Thymus (tissue), 11 donors: Measurements from ENCODE around the gene KLHL3. TPM values are rescaled to one million over a fixed set of nuclear protein-coding genes. Genes with fewer than 3 reads are reported as not detected.

Experiments used
- DNase-seq, 9 donors: peaks; one replicate each; pipeline ENCODE4 v3.0.0-alpha.2; 2013; ENCODE audit warnings: low spot score in 9 of 9, low read depth in 6 of 9, missing footprints in 1 of 9
- H3K27ac ChIP-seq, 2 donors: one replicate each; pipeline ENCODE4 v1.5.1; 2013; ENCODE audit warnings: control low read depth in 1 of 2, low read depth in 1 of 2, low read length in 1 of 2, mild to moderate bottlenecking in 1 of 2, moderate library complexity in 1 of 2
- H3K27me3 ChIP-seq, 2 donors: one replicate each; pipeline ENCODE4 v1.5.1; 2013; ENCODE audit warnings: low read length in 1 of 2; ENCODE audit not compliant: control insufficient read depth in 2 of 2, insufficient read depth in 1 of 2
- H3K36me3 ChIP-seq, 2 donors: one replicate each; pipeline ENCODE4 v1.5.1; 2013; ENCODE audit warnings: low read length in 1 of 2, mild to moderate bottlenecking in 1 of 2, moderate library complexity in 1 of 2; ENCODE audit not compliant: control insufficient read depth in 2 of 2, insufficient read depth in 2 of 2
- H3K4me1 ChIP-seq, 2 donors: one replicate each; pipeline ENCODE4 v1.5.1; 2013; ENCODE audit warnings: low read length in 2 of 2; ENCODE audit not compliant: control insufficient read depth in 2 of 2, insufficient read depth in 2 of 2
- H3K4me3 ChIP-seq, 2 donors: one replicate each; pipeline ENCODE4 v1.5.1; 2013; ENCODE audit warnings: low read length in 2 of 2, control low read depth in 1 of 2, mild to moderate bottlenecking in 1 of 2
- H3K9me3 ChIP-seq, 2 donors: one replicate each; pipeline ENCODE4 v1.5.1; 2013; ENCODE audit warnings: low read length in 1 of 2, mild to moderate bottlenecking in 1 of 2; ENCODE audit not compliant: control insufficient read depth in 2 of 2, insufficient read depth in 1 of 2
- WGBS: extraction: QIAGEN DNeasy Blood & Tissue Kit; methylation state at CpG from one replicate; pipeline ENCODE4 v1.1.7; 2013; 5-methylcytosine and 5-hydroxymethylcytosine counted together
- polyA plus RNA-seq: library from polyadenylated mRNA; stranded (reverse); fragments of 200-250 nt; gene quantifications from one replicate; pipeline ENCODE4 v1.2.3, GENCODE V29; 2013
- total RNA-seq: library from RNA; stranded (reverse); fragments of 120-200 nt; gene quantifications from one replicate; pipeline ENCODE4 v1.2.4, GENCODE V29; 2013
- donor health status: healthy.

KLHL3 gene
- total and polyA plus RNA-seq, 2 donors = 5.0 to 5.8 TPM

DNA sequence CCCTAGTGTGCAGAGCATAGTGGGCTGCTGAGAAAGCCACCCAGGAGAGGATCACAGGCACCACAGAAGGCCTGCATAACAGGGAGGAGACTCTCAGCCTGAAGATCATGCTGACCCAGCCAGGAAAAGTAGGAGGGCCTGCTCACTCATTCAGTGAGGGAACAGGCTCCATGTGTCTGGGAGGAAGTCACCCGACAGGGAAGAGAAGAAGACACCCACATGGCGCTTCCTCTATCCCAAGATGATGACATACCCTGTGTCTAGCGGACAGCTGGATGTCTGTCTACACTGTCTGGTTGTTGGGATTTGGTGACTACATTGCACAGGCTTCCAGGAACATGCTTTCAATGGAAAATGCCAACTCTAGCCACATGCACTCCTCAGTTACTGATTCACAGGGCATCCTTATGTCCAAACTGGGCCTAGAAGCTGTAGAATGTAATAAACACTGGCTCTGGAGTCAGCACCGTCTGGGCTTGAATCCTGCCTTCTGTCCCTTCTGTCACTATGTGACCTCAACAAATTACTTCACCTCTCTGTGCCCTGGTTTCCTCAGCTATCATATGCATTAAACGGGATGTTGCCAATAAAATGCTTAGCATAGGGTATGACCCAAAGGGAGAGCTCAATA lies 47.6 kb downstream of the KLHL3 start:
- Histone ChIP-seq H3K9me3 (no peaks in the 10 kb centered on the region), H3K4me1 (peaks cover 0 to 2% of the 10 kb centered on the region in 2 donors), H3K36me3 (peaks cover 14 to 22% of the 10 kb centered on the region in 2 donors), H3K27ac (no peak overlapping the region), H3K4me3 (no peak overlapping the region), H3K27me3 (no peaks in the 10 kb centered on the region)
- no peak for DNase-seq
- WGBS = 88% methylated on average over 5 of the region's 5 CpGs

DNA sequence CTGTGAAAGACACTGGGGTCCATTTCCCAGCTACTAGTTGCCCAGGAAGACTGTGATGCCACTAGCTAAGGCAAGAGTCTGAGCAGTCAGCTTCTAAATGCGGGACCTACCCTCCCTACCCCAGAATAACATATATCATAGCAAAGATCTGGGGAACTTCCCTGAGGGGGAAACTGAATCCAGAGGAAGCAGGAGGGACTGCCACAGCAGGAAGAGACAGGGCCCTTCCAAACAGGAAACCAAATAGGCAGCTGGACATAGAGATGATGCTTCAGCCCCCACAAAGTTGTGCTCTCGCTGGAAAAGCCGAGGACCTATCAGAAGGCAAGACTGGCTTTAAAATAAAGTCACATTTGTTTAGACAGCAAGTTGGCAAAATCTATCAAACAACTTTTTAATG lies 51.1 kb downstream of the KLHL3 start:
- no peak overlapping the region for H3K27ac ChIP-seq
- H3K9me3 ChIP-seq = no peaks in the 10 kb centered on the region
- H3K4me1 ChIP-seq = peaks cover 0 to 2% of the 10 kb centered on the region in 2 donors
- H3K36me3 ChIP-seq = peaks cover 7 to 10% of the 10 kb centered on the region in 2 donors
- H3K4me3 ChIP-seq = no peak overlapping the region
- no peak for DNase-seq
- WGBS = 90% methylated on average over 3 of the region's 3 CpGs
- no peaks in the 10 kb centered on the region for H3K27me3 ChIP-seq

DNA sequence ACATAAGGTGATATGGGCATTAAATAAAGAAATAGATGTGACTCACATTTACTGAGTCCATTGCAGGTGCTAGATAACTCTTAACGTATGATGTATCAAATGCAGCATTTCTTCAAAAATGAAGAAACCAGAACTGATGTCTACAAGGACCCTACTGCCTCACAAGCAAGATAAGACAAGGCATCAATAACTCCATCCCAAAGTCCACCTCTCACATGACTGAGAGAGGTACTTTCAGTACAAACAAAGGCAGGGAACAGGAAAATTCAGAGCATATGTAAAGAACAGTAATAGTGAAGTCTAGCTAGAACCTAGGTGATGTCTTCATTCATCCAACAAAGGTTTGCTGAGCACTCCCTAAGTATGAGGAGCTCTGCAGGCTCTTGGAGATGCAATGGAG lies 54.7 kb downstream of the KLHL3 start:
- DNase-seq = no peak
- H3K9me3 ChIP-seq = no peaks in the 10 kb centered on the region
- H3K36me3 ChIP-seq = peaks cover 5% of the 10 kb centered on the region in 2 donors
- H3K27me3 ChIP-seq = no peaks in the 10 kb centered on the region
- H3K4me3 ChIP-seq = no peak overlapping the region
- WGBS = 100% methylated on average over 1 of the region's 1 CpG
- H3K27ac ChIP-seq = no peak overlapping the region
- peaks cover 0 to 2% of the 10 kb centered on the region in 2 donors for H3K4me1 ChIP-seq

DNA sequence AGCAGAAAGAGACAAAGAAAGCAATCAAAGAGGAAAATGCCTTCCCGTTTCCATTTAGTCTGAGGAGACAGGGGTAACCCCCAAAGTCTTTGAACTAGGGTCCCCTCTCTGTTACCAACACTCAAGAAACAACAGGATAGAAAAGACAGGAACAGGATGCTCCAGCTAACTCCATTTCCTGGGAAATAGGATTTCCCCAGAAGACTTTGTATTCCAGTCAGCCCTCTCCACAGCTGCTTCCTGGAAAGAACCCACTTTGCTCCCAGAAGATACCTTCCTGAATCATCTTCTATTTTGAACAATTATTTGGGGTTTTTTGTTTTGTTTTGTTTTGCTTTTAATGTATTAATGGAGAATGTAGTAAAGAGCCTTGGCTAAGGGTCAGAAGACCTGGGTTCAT lies 56.0 kb downstream of the KLHL3 start:
- H3K27me3 ChIP-seq = no peaks in the 10 kb centered on the region
- H3K4me1 ChIP-seq = peaks cover 0 to 2% of the 10 kb centered on the region in 2 donors
- 98% methylated on average over 1 of the region's 1 CpG for WGBS
- no peaks in the 10 kb centered on the region for H3K9me3 ChIP-seq
- no peak overlapping the region for H3K27ac ChIP-seq
- no peak for DNase-seq
- H3K36me3 ChIP-seq = peaks cover 2 to 5% of the 10 kb centered on the region in 2 donors
- H3K4me3 ChIP-seq = no peak overlapping the region

DNA sequence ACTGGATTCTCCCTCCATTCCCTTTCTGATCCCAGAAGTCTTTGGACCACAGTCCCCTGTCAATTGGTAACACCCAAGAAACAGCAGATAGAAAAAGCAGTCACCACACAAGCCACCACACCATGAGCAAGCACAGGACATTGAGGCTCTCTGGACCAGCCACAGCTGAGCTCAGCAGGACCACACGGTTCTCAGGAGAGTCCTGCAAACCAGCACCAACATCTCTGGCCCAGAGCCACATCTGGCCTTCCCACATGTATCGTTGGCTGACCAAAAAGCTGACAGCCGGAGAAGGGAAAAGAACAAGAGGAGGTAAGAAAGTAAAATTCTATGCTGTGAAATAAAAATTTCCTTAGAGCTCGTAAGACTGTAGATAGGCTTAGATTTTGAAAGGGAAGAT lies 56.7 kb downstream of the KLHL3 start:
- no peaks in the 10 kb centered on the region for H3K27me3 ChIP-seq
- H3K9me3 ChIP-seq = no peaks in the 10 kb centered on the region
- no peak for DNase-seq
- 94% methylated on average over 4 of the region's 4 CpGs for WGBS
- H3K4me3 ChIP-seq = no peak overlapping the region
- H3K36me3 ChIP-seq = peaks cover under 1 to 2% of the 10 kb centered on the region in 2 donors
- no peak overlapping the region for H3K27ac ChIP-seq
- peaks cover 0 to 2% of the 10 kb centered on the region in 2 donors for H3K4me1 ChIP-seq

DNA sequence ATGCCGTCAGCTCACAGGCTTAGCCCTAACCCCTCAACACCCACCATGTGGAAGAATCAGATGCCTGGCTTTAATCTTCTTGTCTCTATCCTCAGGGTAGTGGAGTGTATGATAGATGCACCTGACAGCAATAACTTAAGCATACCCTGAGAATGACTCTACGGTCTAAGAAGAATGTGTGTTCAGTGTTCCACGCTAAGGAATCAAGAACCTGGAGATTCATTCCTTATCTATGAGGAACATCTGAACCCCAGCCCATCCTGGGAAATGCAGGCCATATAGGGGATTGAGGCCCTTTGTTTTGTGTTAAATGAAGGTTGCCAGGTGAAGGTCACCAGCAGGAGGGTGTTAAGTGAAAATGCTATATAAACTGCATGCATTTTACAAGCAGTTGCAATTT lies 63.0 kb downstream of the KLHL3 start:
- Histone ChIP-seq H3K4me1 (no peaks in the 10 kb centered on the region), H3K27ac (no peak overlapping the region), H3K36me3 (peaks cover 0 to 2% of the 10 kb centered on the region in 2 donors), H3K9me3 (no peaks in the 10 kb centered on the region), H3K4me3 (no peak overlapping the region), H3K27me3 (no peaks in the 10 kb centered on the region)
- WGBS = 64% methylated on average over 3 of the region's 3 CpGs
- DNase-seq = no peak

DNA sequence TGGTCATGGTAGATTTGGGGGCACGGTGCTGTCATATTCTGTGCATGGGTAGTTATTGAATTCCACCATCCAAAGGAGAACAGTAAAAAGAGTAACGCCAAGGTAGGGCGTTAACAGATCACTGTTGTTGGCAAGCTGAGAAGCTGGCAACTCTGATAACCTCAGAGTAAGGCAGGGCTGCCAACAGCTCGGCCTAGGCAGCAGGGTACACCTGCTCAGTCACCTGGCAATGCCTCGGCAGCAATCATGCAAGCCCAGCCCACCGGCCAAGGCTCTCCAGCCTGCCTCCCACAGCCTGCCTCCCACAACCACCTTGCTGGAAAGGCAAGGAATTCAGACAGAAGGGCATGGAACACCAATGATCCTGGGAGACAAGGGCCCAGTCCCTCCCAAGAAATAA lies 63.9 kb downstream of the KLHL3 start:
- H3K4me1 ChIP-seq = no peaks in the 10 kb centered on the region
- H3K27me3 ChIP-seq = no peaks in the 10 kb centered on the region
- H3K27ac ChIP-seq = no peak overlapping the region
- no peaks in the 10 kb centered on the region for H3K9me3 ChIP-seq
- H3K36me3 ChIP-seq = peaks cover 0 to 2% of the 10 kb centered on the region in 2 donors
- WGBS = 98% methylated on average over 6 of the region's 6 CpGs
- no peak for DNase-seq
- no peak overlapping the region for H3K4me3 ChIP-seq

DNA sequence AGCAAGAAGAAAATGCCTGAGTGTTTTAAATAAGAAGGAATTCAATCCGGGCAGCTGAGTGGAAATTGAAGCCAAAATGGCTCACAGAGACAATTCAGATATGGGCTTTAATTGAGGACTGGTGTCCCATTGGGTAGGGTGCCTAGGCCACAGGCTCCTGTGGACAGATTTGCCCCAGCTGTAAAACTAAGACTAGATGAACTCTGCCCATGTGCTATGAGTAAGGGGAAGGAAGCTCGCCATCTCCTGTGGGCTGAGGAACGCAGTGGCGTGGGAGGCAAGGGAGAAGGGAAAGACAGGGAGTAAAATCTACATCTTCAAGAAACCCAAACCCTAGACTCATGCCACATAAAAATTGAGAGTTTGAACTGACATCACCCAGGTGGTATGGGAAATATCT lies 66.1 kb downstream of the KLHL3 start:
- 98% methylated on average over 4 of the region's 4 CpGs for WGBS
- Histone ChIP-seq H3K36me3 (no peaks in the 10 kb centered on the region), H3K27ac (no peak overlapping the region), H3K27me3 (no peaks in the 10 kb centered on the region), H3K4me1 (peaks cover 0 to 3% of the 10 kb centered on the region in 2 donors), H3K4me3 (no peak overlapping the region), H3K9me3 (no peaks in the 10 kb centered on the region)
- no peak for DNase-seq

DNA sequence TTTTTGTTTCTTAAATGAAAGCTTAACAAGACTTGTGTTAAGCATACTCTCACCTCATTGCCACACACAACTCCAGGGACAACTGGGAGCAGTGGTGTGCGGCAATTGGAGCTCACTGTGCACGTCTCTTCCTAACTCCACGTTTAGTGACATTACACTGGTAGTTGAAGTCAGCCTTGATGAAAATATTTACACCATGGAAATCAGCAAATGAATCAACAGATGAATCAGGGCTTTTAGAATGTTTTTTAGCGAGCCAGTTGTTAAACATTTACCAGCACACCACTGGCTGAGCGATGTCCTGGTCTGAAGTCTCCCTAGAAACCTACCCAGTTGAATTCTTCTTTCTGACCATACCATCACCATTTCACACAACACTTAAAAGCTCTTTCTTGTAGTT lies 67.3 kb downstream of the KLHL3 start:
- DNase-seq = no peak
- Histone ChIP-seq H3K27me3 (no peaks in the 10 kb centered on the region), H3K4me1 (peaks cover 0 to 3% of the 10 kb centered on the region in 2 donors), H3K9me3 (no peaks in the 10 kb centered on the region), H3K36me3 (no peaks in the 10 kb centered on the region), H3K27ac (no peak overlapping the region), H3K4me3 (no peak overlapping the region)
- 98% methylated on average over 5 of the region's 5 CpGs for WGBS
